Mucosa of descending colon (tissue), 3 donors: Measurements from ENCODE around the gene MRC1. TPM values are rescaled to one million over a fixed set of nuclear protein-coding genes. Genes with fewer than 3 reads are reported as not detected.

Experiments
- ATAC-seq: fragments of 200-7000 bp; cut with Tn5 transposase; one replicate; pipeline ENCODE4 v1.9.1; 2020; ENCODE audit warnings: mild to moderate bottlenecking, moderate library complexity
- DNase-seq, 3 donors: peaks; one replicate each; pipeline ENCODE4 v3.0.0-alpha.2; 2020
- H3K36me3 ChIP-seq: fragments of 200-600 bp; one replicate; pipeline ENCODE4 v1.8.0; 2021; ENCODE audit warnings: low read depth, mild to moderate bottlenecking
- H3K4me1 ChIP-seq: fragments of 200-600 bp; one replicate; pipeline ENCODE4 v1.8.0; 2021; ENCODE audit warnings: low read depth, mild to moderate bottlenecking
- H3K4me3 ChIP-seq: fragments of 200-600 bp; one replicate; pipeline ENCODE4 v1.8.0; 2021; ENCODE audit warnings: mild to moderate bottlenecking
- H3K9me3 ChIP-seq: fragments of 200-600 bp; one replicate; pipeline ENCODE4 v1.8.0; 2021; ENCODE audit warnings: mild to moderate bottlenecking
- intact Hi-C, 2 donors: fragments of 100-400 bp; cut with DNase I in 1 of 2; cut with micrococcal nuclease in 1 of 2; formaldehyde crosslinking; loops; one replicate each; pipeline versions ENCODE4 v1.11.0 to v1.11.1; 2022; cut with DNase I, micrococcal nuclease
- total RNA-seq, 3 donors: library from RNA; stranded (reverse); fragmentation: NEBNext Ultra II Directional in 2 of 3; extraction: Animal tissue kit (Norgen Biotek cat#: 25700) in 2 of 3; gene quantifications; one replicate each; pipeline versions ENCODE4 v1.2.1 to v1.2.4, GENCODE V29; 2021 to 2023
- TF ChIP-seq, protein P1 (sequence below): fragments of 200-600 bp; IDR thresholded peaks from one replicate; pipeline ENCODE4 v1.8.0; 2022; ENCODE audit warnings: antibody characterized with exemption, mild to moderate bottlenecking
- donor health status: DM: no; HTN: no; CAD: no; lungs with moderate emphysema.
- donor health status: DM: no; HTN: no; CAD: no.
- donor health status: DM: no; HTN: yes; CAD: no.

The MRC1 gene
- total RNA-seq, 3 donors from 2014 or later = 6.9 to 48.4 (median 43.0) TPM

DNA sequence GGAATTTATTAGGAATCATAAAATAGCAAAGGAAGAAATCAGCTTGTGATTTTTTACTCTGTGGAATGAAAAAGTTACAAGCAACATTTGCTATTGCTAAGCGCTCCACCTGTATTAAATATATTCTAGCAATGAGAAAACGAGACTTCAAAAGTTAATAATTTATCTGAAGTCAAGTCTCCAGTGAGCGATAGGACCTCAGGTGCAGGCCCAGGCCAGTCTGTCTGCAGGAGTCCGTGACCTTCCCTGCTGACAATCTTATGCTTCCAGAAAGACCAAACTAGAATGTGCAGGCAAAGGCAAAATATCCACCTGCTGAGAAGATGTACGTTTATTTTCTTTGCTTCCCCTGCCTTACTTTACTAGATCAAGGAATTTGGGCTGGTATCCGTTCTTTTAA lies 22.7 kb downstream of the MRC1 start:
- H3K4me1 ChIP-seq = no peaks in the 10 kb centered on the region
- TF ChIP-seq, protein P1, sequence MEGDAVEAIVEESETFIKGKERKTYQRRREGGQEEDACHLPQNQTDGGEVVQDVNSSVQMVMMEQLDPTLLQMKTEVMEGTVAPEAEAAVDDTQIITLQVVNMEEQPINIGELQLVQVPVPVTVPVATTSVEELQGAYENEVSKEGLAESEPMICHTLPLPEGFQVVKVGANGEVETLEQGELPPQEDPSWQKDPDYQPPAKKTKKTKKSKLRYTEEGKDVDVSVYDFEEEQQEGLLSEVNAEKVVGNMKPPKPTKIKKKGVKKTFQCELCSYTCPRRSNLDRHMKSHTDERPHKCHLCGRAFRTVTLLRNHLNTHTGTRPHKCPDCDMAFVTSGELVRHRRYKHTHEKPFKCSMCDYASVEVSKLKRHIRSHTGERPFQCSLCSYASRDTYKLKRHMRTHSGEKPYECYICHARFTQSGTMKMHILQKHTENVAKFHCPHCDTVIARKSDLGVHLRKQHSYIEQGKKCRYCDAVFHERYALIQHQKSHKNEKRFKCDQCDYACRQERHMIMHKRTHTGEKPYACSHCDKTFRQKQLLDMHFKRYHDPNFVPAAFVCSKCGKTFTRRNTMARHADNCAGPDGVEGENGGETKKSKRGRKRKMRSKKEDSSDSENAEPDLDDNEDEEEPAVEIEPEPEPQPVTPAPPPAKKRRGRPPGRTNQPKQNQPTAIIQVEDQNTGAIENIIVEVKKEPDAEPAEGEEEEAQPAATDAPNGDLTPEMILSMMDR = no peak
- intact Hi-C loops = no loop called here
- no peak overlapping the region for H3K4me3 ChIP-seq
- H3K36me3 ChIP-seq = no peaks in the 10 kb centered on the region
- ATAC-seq = no peak
- DNase-seq = no peak
- H3K9me3 ChIP-seq = no peaks in the 10 kb centered on the region

DNA sequence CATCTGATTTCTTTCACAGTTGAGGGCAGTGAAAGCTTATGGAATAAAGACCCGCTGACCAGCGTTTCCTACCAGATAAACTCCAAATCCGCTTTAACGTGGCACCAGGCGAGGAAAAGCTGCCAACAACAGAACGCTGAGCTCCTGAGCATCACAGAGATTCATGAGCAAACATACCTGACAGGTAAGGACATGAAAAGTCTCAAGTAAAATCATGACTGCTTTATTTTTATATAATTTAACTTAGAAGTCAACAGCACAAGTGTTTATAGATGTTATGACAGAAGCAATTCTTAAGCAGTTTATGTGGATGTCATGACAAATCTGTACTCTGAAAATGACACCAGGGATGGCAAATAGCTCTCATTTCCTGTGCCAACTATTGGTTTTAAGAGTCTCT lies 24.5 kb downstream of the MRC1 start:
- DNase-seq = no peak
- Histone ChIP-seq H3K36me3 (no peaks in the 10 kb centered on the region), H3K4me1 (no peaks in the 10 kb centered on the region), H3K4me3 (no peak overlapping the region), H3K9me3 (no peaks in the 10 kb centered on the region)
- TF ChIP-seq, protein P1 = no peak
- intact Hi-C loops = no loop called here
- no peak for ATAC-seq

GRCh38 chr10:17835688-17836087 lies 26.5 kb downstream of the MRC1 start:
- Histone ChIP-seq H3K4me1 (no peaks in the 10 kb centered on the region), H3K36me3 (no peaks in the 10 kb centered on the region), H3K9me3 (no peaks in the 10 kb centered on the region), H3K4me3 (no peak overlapping the region)
- TF ChIP-seq, protein P1 = no peak
- ATAC-seq = peak; percentile 16
- DNase-seq = no peak
- intact Hi-C loops = no loop called here

GRCh38 chr10:17836942-17837341 lies 27.8 kb downstream of the MRC1 start:
- Histone ChIP-seq H3K4me3 (no peak overlapping the region), H3K4me1 (no peaks in the 10 kb centered on the region), H3K36me3 (no peaks in the 10 kb centered on the region), H3K9me3 (no peaks in the 10 kb centered on the region)
- ATAC-seq (peak; percentile 97), DNase-seq (peak in 2 of 3 donors; percentile 60 to 67)
- intact Hi-C loops = no loop called here
- TF ChIP-seq, protein P1 = no peak

DNA sequence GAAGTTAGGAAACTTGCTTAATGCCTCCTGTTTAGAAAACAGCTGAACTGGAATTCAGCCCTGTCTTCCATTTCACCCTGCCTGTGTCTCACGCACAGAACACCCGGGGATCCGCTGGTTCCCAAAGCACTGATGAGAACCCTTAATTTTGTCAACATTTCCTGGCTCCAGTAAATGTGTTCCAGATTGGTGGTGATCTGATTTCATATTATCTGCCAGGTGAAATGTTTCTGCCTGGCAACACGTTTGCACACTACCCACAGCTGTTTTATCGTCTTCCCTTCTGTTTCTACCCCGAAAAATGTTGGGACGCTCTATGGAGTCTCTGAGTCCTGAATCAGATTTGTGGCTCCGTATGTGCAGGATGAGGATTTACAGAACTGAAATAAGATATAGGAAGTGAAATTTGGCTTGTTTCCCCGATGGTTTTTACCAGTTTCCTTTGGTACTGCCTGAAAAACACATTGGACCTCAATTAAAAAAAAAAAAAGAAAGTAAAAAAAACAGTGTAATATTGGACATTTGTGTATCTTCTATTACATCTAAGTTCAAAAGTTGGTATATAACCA lies 29.0 kb downstream of the MRC1 start:
- TF ChIP-seq, protein P1 = no peak
- ATAC-seq = no peak
- H3K4me3 ChIP-seq = no peak overlapping the region

GRCh38 chr10:17841050-17841449 lies 31.9 kb downstream of the MRC1 start:
- Histone ChIP-seq H3K4me1 (no peaks in the 10 kb centered on the region), H3K9me3 (no peaks in the 10 kb centered on the region), H3K36me3 (no peaks in the 10 kb centered on the region), H3K4me3 (no peak overlapping the region)
- TF ChIP-seq, protein P1 = no peak
- DNase-seq = no peak
- intact Hi-C loops = loop anchor here in 1 of 2 donors (10.0 kb wide), 1 partner anchor 394 kb away; no protein-coding TSS in a partner anchor
- ATAC-seq = no peak

More for the DNA sequence above, 29.0 kb downstream of the MRC1 start:
- no peak for DNase-seq
- Histone ChIP-seq H3K9me3 (no peaks in the 10 kb centered on the region), H3K4me1 (no peaks in the 10 kb centered on the region), H3K36me3 (no peaks in the 10 kb centered on the region)
- intact Hi-C loops = no loop called here
